ENCODE data around the gene B4GALNT2.
"Not testable (repeated sequence)": the region's sequence is repeated elsewhere in the genome, so short reads cannot be mapped to it uniquely, and the experiment has no call there.

Gene B4GALNT2

DNA sequence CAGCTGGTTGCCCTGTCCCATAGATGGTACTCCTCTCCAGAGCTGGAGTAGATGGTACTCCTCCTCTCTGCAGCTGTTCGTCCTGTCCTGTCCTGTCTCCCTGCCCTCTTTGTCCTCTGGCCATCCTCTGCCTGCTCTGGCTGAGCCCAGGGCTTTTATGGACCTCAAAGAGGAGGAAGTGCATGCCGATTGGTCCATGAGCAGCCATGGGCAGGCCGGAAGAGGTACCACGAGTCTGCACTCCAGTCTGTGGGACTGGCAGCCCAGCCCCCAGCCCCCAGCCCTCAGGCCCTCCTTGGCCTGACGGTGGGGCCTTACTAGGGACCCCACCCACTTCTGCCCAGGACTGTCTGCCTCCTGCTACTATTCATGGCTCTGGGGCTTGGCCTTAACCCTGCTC is 50.8 kb downstream of the B4GALNT2 start:
- no peak for DNase-seq

DNA sequence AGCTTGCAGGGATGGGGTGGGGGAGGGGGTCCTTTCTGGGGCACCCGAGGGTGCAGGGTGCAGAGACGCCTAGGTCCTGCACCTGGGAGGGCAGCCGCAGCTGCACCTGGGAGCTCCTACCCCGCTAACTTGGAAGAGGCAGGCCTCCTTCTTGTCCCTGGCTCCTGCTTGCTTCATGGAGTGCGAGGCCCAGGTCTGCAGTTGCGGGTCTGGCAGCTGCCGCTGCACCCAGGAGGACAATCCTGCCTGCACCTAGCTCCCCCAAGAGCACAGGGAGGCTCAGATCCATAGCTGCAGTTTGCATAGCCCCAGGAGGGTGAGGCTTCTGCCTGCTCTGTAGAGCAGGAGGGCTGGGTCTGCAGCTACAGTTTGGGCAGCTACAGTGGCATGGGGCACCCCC is 51.2 kb downstream of the B4GALNT2 start:
- no peak for DNase-seq

- not testable (repeated sequence) for DNase-seq
These were observed 52.0 kb downstream of the B4GALNT2 start for GRCh38 chr17:49184522-49184921.

DNA sequence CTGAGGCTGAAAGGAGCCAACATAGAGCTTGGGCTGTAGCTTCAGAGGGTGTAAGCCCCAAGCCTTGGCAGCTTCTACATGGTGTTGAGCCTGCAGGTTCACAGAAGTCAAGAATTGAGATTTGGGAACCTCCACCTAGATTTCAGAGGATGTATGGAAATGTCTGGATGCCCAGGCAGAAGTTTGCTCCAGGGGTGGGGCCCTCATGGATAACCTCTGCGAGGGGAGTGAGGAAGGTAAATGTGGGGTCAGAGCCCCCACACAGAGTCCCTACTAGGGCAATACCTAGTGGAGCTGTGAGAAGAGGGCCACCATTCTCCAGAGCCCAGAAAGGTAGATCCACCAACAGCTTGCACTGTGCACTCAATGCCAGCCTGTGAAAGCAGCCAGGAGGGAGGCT is 52.8 kb downstream of the B4GALNT2 start:
- DNase-seq = not testable (repeated sequence)

DNA sequence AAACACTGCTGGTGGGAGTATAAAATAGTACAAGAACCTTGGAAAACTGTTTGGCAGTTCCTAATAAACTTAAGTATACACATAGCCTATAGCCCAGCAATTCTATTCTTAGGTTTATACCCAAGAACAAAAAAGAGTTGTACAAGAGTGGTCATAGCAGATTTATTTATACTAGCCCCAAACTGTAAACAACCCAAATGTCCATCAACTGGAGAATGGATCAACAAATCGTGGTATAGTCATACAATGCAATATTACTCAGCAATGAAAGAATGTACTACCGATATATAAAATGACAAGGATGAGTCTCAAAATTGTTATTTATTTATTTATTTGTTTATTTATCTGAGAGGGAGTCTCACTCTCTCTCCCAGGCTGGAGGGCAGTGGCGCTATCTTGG is 54.7 kb downstream of the B4GALNT2 start:
- DNase-seq = no peak

GRCh38 chr17:49190932-49191331 is 58.4 kb downstream of the B4GALNT2 start:
- no peak for DNase-seq

- peak; percentile 83 for DNase-seq
These were observed 58.9 kb downstream of the B4GALNT2 start for GRCh38 chr17:49191409-49191916.

GRCh38 chr17:49191917-49192741 is 59.6 kb downstream of the B4GALNT2 start:
- DNase-seq = peak; percentile 89

DNA sequence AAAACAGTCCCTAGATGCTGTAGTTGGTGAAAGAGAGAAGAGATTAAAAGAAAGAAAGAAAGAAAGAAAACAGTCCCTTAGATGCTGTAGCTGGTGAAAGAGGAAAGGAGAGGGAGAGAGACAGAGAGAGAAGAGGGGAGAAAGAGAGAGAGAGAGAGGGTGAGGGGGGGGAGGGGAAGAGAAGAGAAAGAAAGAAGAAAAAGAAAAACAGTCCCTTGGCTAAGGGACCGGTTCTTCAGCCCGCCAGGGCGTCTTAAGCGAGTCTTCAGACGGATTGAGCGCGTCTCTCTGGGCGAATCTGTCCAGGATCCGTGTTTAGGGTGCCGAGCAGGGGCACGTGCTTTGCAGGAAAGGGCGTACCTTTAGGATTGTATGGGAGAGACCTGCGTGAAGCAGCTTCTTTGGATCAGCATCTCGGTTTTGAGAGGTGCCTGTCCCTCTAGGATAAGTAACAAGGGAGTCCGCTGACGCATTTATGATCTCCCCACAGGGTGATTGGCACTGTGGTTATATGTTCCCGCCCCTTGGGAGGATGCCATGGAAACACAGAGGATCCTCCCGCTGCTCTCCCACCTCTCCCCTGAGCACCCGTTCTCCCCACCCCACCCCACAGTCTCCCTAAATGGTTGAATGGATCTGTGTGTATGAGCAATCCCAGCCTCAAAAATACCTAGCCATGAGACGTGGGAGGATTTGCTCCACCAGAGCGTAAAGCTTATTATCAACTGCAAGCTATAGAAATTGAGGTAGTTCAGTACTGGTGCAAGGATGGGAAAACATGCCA is 61.1 kb downstream of the B4GALNT2 start:
- peak; percentile 47 for DNase-seq

DNA sequence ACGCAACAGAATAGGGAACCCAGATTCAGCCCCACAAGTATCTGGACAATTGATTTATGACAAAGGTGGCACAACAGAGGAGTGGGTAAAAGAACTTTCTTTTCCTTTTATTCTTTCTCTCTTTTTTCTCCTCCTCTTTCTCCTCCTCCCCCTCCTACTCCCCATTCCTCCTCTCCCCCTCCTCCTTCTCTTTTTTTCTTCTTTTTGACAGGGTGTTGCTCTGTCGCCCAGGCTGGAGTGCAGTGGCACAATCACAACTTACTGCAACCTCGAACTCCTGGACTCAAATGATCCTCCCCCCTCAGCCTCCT is 61.7 kb downstream of the B4GALNT2 start:
- DNase-seq = no peak

- peak; percentile 49 for DNase-seq
These were observed 63.2 kb downstream of the B4GALNT2 start for GRCh38 chr17:49195751-49196150.

GRCh38 chr17:49196520-49196919 is 64.0 kb downstream of the B4GALNT2 start:
- DNase-seq = no peak

GRCh38 chr17:49197346-49197998 is 64.9 kb downstream of the B4GALNT2 start:
- no peak for DNase-seq

DNA sequence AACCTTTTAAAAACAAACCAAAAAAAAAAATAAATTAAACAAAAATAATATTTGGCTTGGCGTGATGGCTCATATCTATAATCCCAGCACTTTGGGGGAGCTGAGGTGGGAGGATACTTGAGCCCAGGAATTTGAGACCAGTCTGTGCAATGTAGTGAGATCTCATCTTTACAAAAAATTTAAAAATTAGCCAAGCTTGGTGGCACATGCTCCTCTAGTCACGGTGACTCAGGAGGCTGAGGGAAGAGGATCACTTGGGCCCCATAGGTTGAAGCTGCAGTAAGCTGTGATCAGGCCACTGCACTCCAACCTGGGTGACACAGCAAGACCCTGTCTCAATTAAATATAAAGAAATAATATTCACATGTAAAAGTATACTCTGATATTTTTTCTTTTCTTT is 65.6 kb downstream of the B4GALNT2 start:
- DNase-seq = no peak

DNA sequence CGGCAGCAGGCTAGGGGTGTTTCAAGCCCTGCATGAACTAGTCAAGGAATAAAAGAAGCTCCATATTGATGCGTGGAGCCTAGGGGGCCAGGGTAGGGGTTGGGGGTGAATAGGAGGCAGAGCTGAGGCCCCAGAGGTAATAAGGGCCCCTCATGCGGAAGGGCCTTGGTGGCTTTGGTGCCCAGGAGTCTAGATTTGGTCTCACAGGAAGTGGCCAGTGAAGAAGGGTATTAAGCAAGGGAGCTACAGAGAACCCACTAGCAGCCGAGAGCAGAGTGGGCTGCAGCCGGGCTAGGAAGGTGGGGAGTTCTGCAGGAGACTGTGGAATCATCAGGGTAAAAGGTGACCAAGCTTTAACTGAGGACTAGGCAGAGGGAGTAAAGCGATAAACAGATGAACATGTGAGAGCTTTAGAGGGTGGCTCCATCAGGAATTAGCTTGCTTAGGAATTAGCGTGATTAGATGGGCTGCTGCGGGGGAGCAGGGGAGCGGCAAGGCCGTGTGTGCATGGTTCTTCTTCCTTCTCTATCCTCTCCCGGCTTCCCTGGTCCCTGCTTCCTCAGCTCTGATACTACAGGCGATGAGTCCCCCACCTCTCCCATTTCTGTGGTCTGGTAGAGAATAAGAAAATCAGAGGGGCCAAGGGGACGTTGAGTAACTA is 68.0 kb downstream of the B4GALNT2 start:
- no peak for DNase-seq

- DNase-seq = no peak
These were observed 68.9 kb downstream of the B4GALNT2 start for GRCh38 chr17:49201481-49201927.

DNA sequence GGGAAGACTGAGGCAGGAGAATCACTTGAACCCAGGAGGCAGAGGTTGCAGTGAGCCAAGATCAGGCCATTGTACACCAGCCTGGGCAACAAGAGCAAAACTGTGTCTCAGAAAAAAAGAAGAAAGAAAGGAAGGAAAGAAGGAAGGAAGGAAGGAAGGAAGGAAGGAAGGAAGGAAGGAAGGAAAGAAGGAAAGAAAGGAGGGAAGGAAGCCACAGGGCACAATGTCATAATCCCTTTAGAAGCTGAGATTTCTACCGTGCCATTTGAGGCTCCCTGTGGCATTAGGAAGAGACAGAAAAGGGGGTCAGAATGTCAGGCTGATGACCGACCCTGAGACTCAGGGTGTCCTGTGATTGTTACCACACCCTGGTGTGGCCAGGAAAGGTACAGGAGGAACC is 71.2 kb downstream of the B4GALNT2 start:
- DNase-seq = no peak

GRCh38 chr17:49204516-49204915 is 71.9 kb downstream of the B4GALNT2 start:
- no peak for DNase-seq

DNA sequence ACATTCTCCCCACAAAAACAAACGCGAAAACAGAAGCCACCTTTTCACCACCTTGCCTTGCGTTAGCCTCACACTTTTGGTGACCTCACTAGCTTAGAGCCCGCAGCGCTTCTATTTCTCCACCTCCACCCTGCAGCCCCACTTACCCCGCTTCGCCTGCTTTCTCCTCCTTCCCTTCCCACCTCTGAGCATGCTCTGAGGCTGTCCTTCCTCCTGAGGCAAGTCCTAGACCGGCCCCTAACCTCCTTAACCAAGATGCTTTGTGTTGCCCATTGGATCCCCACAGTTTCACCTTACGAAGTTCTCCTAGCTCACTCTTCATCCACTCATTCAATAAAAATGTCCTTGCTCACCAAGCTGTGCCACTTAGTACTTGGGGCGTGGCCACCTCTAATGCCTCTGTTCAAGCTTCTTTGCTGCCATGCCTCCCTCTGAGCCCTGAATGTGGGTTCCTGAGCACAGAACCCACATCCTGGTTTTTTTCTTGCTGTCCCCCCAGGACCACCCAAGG is 76.5 kb downstream of the B4GALNT2 start:
- no peak for DNase-seq

GRCh38 chr17:49210158-49211029 is 77.8 kb downstream of the B4GALNT2 start, which contains the start of the genes ABI3 and GNGT2:
TSS of gene ABI3 (plus strand) at chr17:49210707. CDS start at chr17:49210725, 18 bp downstream.
TSS of gene GNGT2 (minus strand) at chr17:49210574. CDS start at chr17:49207422, 3,152 bp downstream.
- peak; percentile 87 for DNase-seq

DNA sequence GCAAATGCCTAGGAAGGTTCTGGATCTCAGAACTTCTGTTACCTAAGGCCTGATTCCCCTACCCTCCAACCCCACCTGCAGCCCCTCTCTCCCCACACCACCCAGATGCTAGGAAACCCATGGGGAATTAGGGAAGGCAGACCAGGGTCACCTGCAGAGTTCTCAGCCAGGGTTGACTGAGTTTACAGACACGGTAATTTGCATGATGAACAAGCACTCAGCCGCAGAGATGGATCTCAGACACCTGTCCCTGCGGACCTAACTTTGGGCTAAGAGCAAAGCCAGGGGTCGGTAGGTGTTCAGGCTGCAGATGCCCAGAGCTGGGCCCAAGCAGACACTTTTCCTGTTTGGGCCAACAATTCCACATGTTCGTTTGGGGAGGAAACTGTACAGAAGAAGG is 80.8 kb downstream of the B4GALNT2 start:
- no peak for DNase-seq
